Sigmoid colon (tissue), 4 donors: ENCODE measurements around the gene NEURL4.

Experiments used
- EP300 ChIP-seq, 4 donors: sonication (generic); formaldehyde crosslinking; IDR thresholded peaks; one replicate each; pipeline ENCODE4 v1.6.1; 2017; ENCODE audit warnings: antibody characterized with exemption in 4 of 4
- POLR2AphosphoS5 ChIP-seq, 4 donors: sonication (generic); formaldehyde crosslinking; IDR thresholded peaks; one replicate each; pipeline ENCODE4 v1.6.1; 2017; ENCODE audit warnings: antibody characterized with exemption in 4 of 4
- TF ChIP-seq, protein P1 (sequence below), 4 experiments: fragments of 450-650 bp in 3 of 4; fragments of 200-600 bp in 1 of 4; IDR thresholded peaks; one replicate each; pipeline ENCODE4 v1.5.1; 2016 to 2019; ENCODE audit warnings: antibody characterized with exemption in 4 of 4, mild to moderate bottlenecking in 3 of 4, moderate library complexity in 2 of 4

- TF ChIP-seq, protein P1, sequence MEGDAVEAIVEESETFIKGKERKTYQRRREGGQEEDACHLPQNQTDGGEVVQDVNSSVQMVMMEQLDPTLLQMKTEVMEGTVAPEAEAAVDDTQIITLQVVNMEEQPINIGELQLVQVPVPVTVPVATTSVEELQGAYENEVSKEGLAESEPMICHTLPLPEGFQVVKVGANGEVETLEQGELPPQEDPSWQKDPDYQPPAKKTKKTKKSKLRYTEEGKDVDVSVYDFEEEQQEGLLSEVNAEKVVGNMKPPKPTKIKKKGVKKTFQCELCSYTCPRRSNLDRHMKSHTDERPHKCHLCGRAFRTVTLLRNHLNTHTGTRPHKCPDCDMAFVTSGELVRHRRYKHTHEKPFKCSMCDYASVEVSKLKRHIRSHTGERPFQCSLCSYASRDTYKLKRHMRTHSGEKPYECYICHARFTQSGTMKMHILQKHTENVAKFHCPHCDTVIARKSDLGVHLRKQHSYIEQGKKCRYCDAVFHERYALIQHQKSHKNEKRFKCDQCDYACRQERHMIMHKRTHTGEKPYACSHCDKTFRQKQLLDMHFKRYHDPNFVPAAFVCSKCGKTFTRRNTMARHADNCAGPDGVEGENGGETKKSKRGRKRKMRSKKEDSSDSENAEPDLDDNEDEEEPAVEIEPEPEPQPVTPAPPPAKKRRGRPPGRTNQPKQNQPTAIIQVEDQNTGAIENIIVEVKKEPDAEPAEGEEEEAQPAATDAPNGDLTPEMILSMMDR (IDR thresholded peaks at IDR 0.05), result no peak
- TF ChIP-seq POLR2AphosphoS5 (IDR thresholded peaks at IDR 0.05), result no peak
- TF ChIP-seq EP300 (IDR thresholded peaks at IDR 0.05), result no peak
Observed at GRCh38 chr17:7354262-7354843, 25.2 kb upstream of the NEURL4 start.
